WI38 (cell line): ENCODE results near the gene BMI1.

Experiments
- H3K4me3 ChIP-seq: 2 replicates; pipeline ENCODE4 v1.5.1; 2011; ENCODE audit warnings: low read depth, mild to moderate bottlenecking, control low read depth, low read length
- CTCF ChIP-seq: IDR thresholded peaks from 2 replicates; pipeline ENCODE4 v1.5.1; 2012; ENCODE audit warnings: low read depth, mild to moderate bottlenecking, control low read depth, low read length

Gene BMI1

GRCh38 chr10:22365233-22365632 is 44.3 kb downstream of the BMI1 start:
- H3K4me3 ChIP-seq, result no peak overlapping the region
- no peak for TF ChIP-seq CTCF

DNA sequence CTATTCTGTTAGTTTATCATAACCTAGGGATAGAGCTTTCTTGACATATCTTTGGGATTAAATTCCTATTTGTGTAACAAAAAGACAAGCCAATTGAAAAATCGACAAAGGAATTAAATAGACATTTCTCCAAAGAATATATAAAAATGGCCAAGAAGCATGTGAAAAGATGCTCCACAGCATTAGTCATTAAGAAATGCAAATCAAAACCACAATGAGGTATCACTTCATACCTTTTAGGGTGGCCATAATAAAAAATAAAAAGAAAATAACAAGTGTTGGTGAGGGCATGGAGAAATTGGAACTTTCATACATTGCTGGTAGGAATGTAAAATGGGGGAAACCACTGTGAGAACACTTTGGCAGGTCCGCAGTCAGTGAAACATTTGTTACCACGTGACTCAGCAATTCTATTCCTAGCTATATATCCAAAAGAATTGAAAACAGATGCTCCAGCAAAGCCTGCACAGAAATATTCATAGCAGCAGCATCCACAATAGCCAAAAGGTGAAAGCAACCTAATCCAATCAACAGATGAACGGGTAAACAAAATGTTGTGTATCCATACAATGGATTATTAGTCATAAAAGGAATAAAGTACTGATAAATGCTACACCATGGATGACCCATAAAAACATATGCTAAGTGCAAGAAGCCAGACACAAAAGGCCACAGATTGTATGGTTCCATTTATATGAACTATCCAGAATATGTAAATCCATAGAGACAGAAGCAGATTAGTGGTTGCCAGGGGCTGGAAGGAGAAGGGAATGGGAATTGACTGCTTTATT is 44.9 kb downstream of the BMI1 start:
- H3K4me3 ChIP-seq, result no peak overlapping the region
- no peak for TF ChIP-seq CTCF

DNA sequence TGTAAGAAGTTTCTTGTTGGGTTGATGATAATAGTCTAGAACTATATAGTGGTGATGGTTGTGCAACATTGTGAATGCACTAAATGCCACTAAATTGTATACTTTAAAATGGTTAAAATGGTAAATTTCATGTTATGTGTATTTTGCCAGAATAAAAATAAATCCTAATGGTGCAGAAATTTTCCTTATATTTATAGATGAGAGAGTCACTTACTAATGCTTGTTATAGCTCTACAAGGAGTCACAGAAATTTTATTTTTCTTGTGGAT is 45.5 kb downstream of the BMI1 start:
- no peak for TF ChIP-seq CTCF
- no peak overlapping the region for H3K4me3 ChIP-seq

- H3K4me3 ChIP-seq, result no peak overlapping the region
- TF ChIP-seq CTCF, result no peak
These were observed 45.9 kb downstream of the BMI1 start for GRCh38 chr10:22366771-22367170.

DNA sequence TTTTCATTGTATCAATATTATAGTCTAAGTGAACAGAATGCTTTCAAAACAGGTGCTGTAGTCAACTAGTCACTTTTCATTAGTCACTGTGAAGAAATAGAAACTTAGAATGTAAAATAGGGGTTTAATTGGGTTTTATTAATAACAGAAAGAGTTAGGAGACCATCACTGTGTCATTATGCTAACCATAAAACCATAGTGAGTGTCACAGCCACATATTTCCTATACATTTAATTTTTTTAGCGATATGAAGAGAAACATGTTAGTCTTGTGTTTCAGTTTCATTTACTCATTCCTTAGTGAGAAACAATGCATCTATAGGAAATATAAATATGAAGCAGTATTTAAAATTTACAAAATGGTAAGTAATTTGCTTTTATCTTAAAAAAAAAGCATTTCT is 46.6 kb downstream of the BMI1 start:
- H3K4me3 ChIP-seq, result no peak overlapping the region
- no peak for TF ChIP-seq CTCF

DNA sequence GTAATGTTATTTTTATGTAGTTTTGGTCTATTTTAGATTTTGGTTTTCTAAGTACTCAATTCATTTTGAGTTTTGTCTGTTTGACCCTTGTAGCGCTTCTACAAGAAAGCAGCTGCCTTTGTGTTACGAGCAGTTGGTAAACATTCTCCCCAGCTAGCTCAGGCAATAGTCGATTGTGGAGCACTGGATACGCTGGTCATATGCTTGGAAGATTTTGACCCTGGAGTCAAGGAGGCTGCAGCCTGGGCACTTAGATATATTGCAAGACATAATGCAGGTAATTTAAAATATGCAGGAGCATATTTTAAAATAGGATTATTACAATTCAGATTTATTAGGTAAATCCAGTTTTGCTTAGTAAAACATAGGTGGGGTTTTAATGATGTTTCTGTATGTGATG is 47.5 kb downstream of the BMI1 start:
- no peak overlapping the region for H3K4me3 ChIP-seq
- no peak for TF ChIP-seq CTCF

GRCh38 chr10:22368981-22369380 is 48.1 kb downstream of the BMI1 start:
- TF ChIP-seq CTCF, result no peak
- no peak overlapping the region for H3K4me3 ChIP-seq
